B cell (primary cell): Measurements from ENCODE around the gene SLC39A11. TPM values are rescaled to one million over a fixed set of nuclear protein-coding genes. Genes with fewer than 3 reads are reported as not detected.

Source experiments
- ATAC-seq: fragments of 200-7000 bp; cut with Tn5 transposase; one replicate; pipeline ENCODE4 v1.10.0; 2021; ENCODE audit warnings: low read depth, mild to moderate bottlenecking, moderate number of reproducible peaks, moderate library complexity
- CTCF ChIA-PET: fragments of 350-600 bp; sonication (Branson Sonifier 250); formaldehyde crosslinking; loops from one replicate; lab custom pipeline; 2021; ENCODE audit warnings: antibody characterized with exemption, inconsistent platforms; lab: Charles Lee
- POLR2A ChIA-PET: fragments of 350-600 bp; sonication (Branson Sonifier 250); formaldehyde crosslinking; loops from one replicate; lab custom pipeline; 2021; ENCODE audit warnings: antibody characterized with exemption; lab: Charles Lee
- DNase-seq: peaks from one replicate; pipeline ENCODE4 v3.0.0; 2013
- H2AFZ ChIP-seq: 2 replicates; pipeline ENCODE4 v1.6.1; 2012; ENCODE audit warnings: mild to moderate bottlenecking, low read depth, low read length; ENCODE audit not compliant: insufficient read depth, poor library complexity, severe bottlenecking
- H3K27ac ChIP-seq, 2 donors: 1 replicate in 1 of 2; 2 replicates in 1 of 2; pipeline ENCODE4 v1.5.1; 2012 to 2013; ENCODE audit warnings: low read length in 2 of 2, mild to moderate bottlenecking in 2 of 2, moderate library complexity in 1 of 2
- H3K27me3 ChIP-seq, 4 experiments: fragments of 200-600 bp in 1 of 4; sonication (generic) in 1 of 4; replicated peaks in 1 of 4; 1 replicate in 2 of 4; 2 replicates in 2 of 4; pipeline versions ENCODE4 v1.6.1 to v1.7.0; 2013 to 2016; ENCODE audit warnings: low read length in 3 of 4, mild to moderate bottlenecking in 2 of 4, mixed read lengths in 1 of 4, moderate library complexity in 1 of 4; ENCODE audit not compliant: insufficient read depth in 4 of 4, control insufficient read depth in 3 of 4; ENCODE audit errors: control extremely low read depth in 1 of 4
- H3K36me3 ChIP-seq, 2 experiments: replicated peaks in 1 of 2; 1 replicate in 1 of 2; 2 replicates in 1 of 2; pipeline versions ENCODE4 v1.6.1 to v1.7.1; 2013; ENCODE audit warnings: low read length in 1 of 2; ENCODE audit not compliant: insufficient read depth in 2 of 2, control insufficient read depth in 1 of 2; ENCODE audit errors: control extremely low read depth in 1 of 2, extremely low read depth in 1 of 2
- H3K4me1 ChIP-seq, 2 donors: fragments of 200-600 bp in 1 of 2; sonication (generic) in 1 of 2; 1 replicate in 1 of 2; 2 replicates in 1 of 2; pipeline versions ENCODE4 v1.5.1 to v1.6.1; 2013 to 2017; ENCODE audit warnings: low read length in 2 of 2; ENCODE audit not compliant: control insufficient read depth in 2 of 2, insufficient read depth in 2 of 2
- H3K4me2 ChIP-seq: replicated peaks from 2 replicates; pipeline ENCODE3; 2012; ENCODE audit warnings: mild to moderate bottlenecking, low read depth, low read length; ENCODE audit not compliant: poor library complexity, severe bottlenecking
- H3K4me3 ChIP-seq, 5 experiments: fragments of 200-600 bp in 1 of 5; sonication (generic) in 1 of 5; 1 replicate in 3 of 5; 2 replicates in 2 of 5; pipeline versions ENCODE4 v1.5.1 to v1.7.0; 2011 to 2016; ENCODE audit warnings: low read length in 4 of 5, mild to moderate bottlenecking in 4 of 5, low read depth in 2 of 5, control low read depth in 1 of 5, moderate library complexity in 1 of 5; ENCODE audit not compliant: insufficient read depth in 1 of 5; ENCODE audit errors: control extremely low read depth in 1 of 5, extremely low read depth in 1 of 5
- H3K79me2 ChIP-seq: fragments of 200-600 bp; sonication (generic); one replicate; pipeline ENCODE4 v1.6.0; 2016; ENCODE audit warnings: low read length; ENCODE audit not compliant: control insufficient read depth, insufficient read depth
- H3K9ac ChIP-seq: fragments of 200-600 bp; sonication (generic); 2 replicates; pipeline ENCODE4 v1.6.1; 2017; ENCODE audit warnings: mild to moderate bottlenecking, low read length, moderate library complexity
- H3K9me3 ChIP-seq, 3 donors: one replicate each; pipeline versions ENCODE4 v1.6.1 to v1.7.1; 2013; ENCODE audit warnings: low read length in 2 of 3; ENCODE audit not compliant: control insufficient read depth in 2 of 3, insufficient read depth in 1 of 3; ENCODE audit errors: control extremely low read depth in 1 of 3
- H4K20me1 ChIP-seq: 2 replicates; pipeline ENCODE4 v1.6.0; 2012; ENCODE audit warnings: mild to moderate bottlenecking, low read length; ENCODE audit not compliant: insufficient read depth, control insufficient read depth, poor library complexity, severe bottlenecking
- H3K27ac Mint-ChIP-seq: one replicate; pipeline ENCODE4 v1.8.0; 2021; ENCODE audit warnings: mixed read lengths
- H3K27me3 Mint-ChIP-seq: one replicate; pipeline ENCODE4 v1.8.0; 2021; ENCODE audit warnings: mixed read lengths
- H3K4me1 Mint-ChIP-seq: one replicate; pipeline ENCODE4 v1.8.0; 2021; ENCODE audit warnings: mixed read lengths
- H3K4me3 Mint-ChIP-seq: one replicate; pipeline ENCODE4 v1.8.0; 2021; ENCODE audit warnings: mixed read lengths
- H3K9me3 Mint-ChIP-seq: one replicate; pipeline ENCODE4 v1.8.0; 2022; ENCODE audit warnings: mixed read lengths; ENCODE audit not compliant: insufficient read depth
- CTCF ChIP-seq: fragments of 200-600 bp; IDR thresholded peaks from one replicate; pipeline ENCODE4 v1.8.0; 2022; ENCODE audit warnings: antibody characterized with exemption, mild to moderate bottlenecking
- EZH2 ChIP-seq: IDR thresholded peaks from 2 replicates; pipeline ENCODE4 v1.6.1; 2012; ENCODE audit warnings: borderline replicate concordance, low read depth, mild to moderate bottlenecking, moderate library complexity, low read length; ENCODE audit not compliant: insufficient read depth, poor library complexity, severe bottlenecking
- WGBS: methylation state at CpG from one replicate; pipeline ENCODE4 v1.1.5; 2013; ENCODE audit warnings: missing lambda C conversion rate; ENCODE audit not compliant: insufficient coverage; 5-methylcytosine and 5-hydroxymethylcytosine counted together
- intact Hi-C: fragments of 100-400 bp; cut with micrococcal nuclease; formaldehyde crosslinking; loops from one replicate; pipeline ENCODE4 v1.10.0; 2022
- polyA plus RNA-seq: library from polyadenylated mRNA; depleted of rRNA; stranded (reverse); fragments of >200 nt; gene quantifications from 2 replicates; pipeline ENCODE4 v1.2.3, GENCODE V29; 2012
- total RNA-seq, 2 donors: library from RNA; stranded (reverse); fragments of 120-200 nt in 1 of 2; gene quantifications; 1 replicate in 1 of 2; 2 replicates in 1 of 2; pipeline versions ENCODE4 v1.2.3 to v1.2.4, GENCODE V29; 2013 to 2022

The SLC39A11 gene
- total and polyA plus RNA-seq, 2 donors (not counting 1 experiment from before 2014, with no cell fraction given), result 6.9 to 39.6 TPM

- Histone ChIP-seq H3K4me2 (no peak overlapping the region), H4K20me1 (no peaks in the 10 kb centered on the region), H3K79me2 (no peaks in the 10 kb centered on the region), H3K9ac (no peak overlapping the region), H2AFZ (no peak overlapping the region), H3K4me1 (no peaks in the 10 kb centered on the region), H3K9me3 (peaks cover 0 to 2% (median 0%) of the 10 kb centered on the region in 3 donors), H3K27me3 (no peaks in the 10 kb centered on the region), H3K27ac (no peak overlapping the region), H3K4me3 (no peak overlapping the region), H3K36me3 (no peaks in the 10 kb centered on the region)
- ATAC-seq (no peak), DNase-seq (no peak)
- H3K4me1 Mint-ChIP-seq, result no peaks in the 10 kb centered on the region
- H3K27ac Mint-ChIP-seq, result no peak overlapping the region
- no peak overlapping the region for H3K4me3 Mint-ChIP-seq
- WGBS, result 94% methylated on average over 5 of the region's 6 CpGs
- peaks cover 4% of the 10 kb centered on the region for H3K9me3 Mint-ChIP-seq
- peaks cover 8% of the 10 kb centered on the region for H3K27me3 Mint-ChIP-seq
- intact Hi-C loops, result no loop called here
- POLR2A ChIA-PET, result no interaction called here
- CTCF ChIA-PET, result no interaction called here
- TF ChIP-seq EZH2 (no peak), CTCF (no peak)
These were observed 18.9 kb upstream of the SLC39A11 start for GRCh38 chr17:73111386-73111785.

- H3K9ac ChIP-seq, result no peak overlapping the region
- ChIA-PET POLR2A (no interaction called here), CTCF (no interaction called here)
- no peak overlapping the region for H2AFZ ChIP-seq
- no peaks in the 10 kb centered on the region for H3K4me1 Mint-ChIP-seq
- TF ChIP-seq EZH2, result no peak
- no peak for TF ChIP-seq CTCF
- no peaks in the 10 kb centered on the region for H3K79me2 ChIP-seq
- H3K4me3 ChIP-seq, result no peak overlapping the region
- H3K27ac ChIP-seq, result no peak overlapping the region
- ATAC-seq, result no peak
- peaks cover 0 to 3% (median 0%) of the 10 kb centered on the region in 3 donors for H3K9me3 ChIP-seq
- no peaks in the 10 kb centered on the region for H3K9me3 Mint-ChIP-seq
- no peaks in the 10 kb centered on the region for H3K4me1 ChIP-seq
- H3K27me3 Mint-ChIP-seq, result peaks cover 8% of the 10 kb centered on the region
- intact Hi-C loops, result no loop called here
- no peaks in the 10 kb centered on the region for H4K20me1 ChIP-seq
- H3K27ac Mint-ChIP-seq, result no peak overlapping the region
- H3K4me2 ChIP-seq, result no peak overlapping the region
- H3K4me3 Mint-ChIP-seq, result no peak overlapping the region
- H3K36me3 ChIP-seq, result no peaks in the 10 kb centered on the region
- no CpG with 5 or more reads among the region's 4 CpGs for WGBS
- no peak for DNase-seq
- H3K27me3 ChIP-seq, result no peaks in the 10 kb centered on the region
These were observed 14.7 kb upstream of the SLC39A11 start for GRCh38 chr17:73107191-73107590.
